ENCODE data around the gene CIAO3.
A peak's percentile ranks its signal among the peaks of the same experiment; 100 is the strongest.
"Not testable (repeated sequence)": the region's sequence is repeated elsewhere in the genome, so short reads cannot be mapped to it uniquely, and the experiment has no call there.

The CIAO3 gene

DNA sequence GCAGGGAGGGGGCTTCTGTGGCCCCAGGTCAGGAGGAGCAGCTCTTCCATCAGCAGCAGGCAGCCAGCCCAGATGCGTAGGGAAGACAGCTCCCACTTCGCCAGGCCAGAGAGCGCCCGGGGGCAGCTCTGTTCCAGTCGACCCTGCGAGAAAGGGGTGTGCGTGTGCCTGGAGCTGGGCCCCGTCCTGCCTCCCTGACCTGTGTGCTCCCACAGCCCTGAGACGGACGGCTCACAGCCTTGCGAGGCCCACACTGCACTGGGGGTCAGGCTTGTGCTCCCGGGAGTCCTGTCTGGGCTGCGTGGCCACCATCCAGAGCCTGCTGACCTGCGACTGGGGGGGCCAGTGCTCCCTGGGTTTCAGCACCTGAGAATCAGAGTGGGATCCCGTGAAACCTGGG, 19.3 kb upstream of the CIAO3 start:
- DNase-seq (ENCODE audit: low spot score), result no peak

DNA sequence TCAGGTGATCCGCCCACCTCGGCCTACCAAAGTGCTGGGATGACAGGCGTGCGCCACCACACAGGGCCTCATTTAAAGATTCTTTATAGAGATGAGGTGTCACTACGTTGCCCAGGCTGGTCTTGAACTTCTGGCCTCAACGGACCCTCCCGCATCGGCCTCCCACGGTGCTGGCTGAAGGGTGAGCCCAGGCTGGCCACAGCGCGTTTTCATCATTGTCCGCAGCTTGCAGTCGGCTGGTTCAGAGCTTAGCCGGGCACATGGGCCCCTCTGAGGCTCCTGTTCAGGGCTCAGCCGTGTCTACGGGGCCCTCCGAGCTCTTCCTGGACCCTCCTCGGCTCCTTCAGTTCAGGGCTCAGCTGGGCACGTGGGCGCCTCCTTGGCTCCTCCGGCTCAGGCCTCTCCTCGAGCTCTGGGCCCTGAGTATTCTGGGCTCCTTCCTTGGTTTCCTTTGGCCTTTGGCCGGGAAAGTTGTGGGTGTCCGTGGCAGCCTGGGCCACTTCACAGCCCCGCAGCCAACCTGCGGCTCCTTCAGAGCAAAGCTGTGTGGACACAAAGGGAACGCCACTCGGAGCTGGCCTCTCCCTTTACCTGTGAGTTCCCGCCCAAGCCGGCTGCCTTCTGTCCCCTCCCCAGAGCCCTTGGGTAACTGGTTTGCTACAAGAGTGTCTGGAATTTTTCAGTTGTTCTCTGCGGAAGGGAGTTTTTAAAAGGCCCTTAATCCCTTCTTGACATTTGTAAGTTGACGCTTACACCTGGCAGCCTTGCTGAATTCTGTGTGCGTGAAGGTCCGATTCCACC, 18.5 kb upstream of the CIAO3 start:
- no peak for DNase-seq (ENCODE audit: low spot score)

DNA sequence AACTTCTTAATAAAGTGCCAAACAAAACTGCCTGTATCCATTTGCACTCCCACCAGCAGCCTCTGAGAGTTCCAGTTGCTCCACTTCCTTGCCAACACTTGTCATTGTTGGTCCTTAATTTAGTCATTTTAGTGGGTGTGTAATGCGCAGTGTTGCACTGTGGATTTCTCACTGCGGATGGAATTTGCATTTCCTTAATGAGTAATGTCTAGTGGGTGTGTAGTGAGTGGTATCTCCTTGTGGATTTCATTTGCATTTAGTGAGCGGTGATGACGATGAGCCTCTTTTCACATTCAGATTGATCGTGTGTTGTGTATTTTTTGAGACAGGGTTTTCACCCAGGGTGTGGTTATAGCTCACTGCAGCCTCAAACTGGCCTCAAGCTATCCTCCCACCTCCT, 15.6 kb upstream of the CIAO3 start:
- no peak for DNase-seq (ENCODE audit: low spot score)

DNA sequence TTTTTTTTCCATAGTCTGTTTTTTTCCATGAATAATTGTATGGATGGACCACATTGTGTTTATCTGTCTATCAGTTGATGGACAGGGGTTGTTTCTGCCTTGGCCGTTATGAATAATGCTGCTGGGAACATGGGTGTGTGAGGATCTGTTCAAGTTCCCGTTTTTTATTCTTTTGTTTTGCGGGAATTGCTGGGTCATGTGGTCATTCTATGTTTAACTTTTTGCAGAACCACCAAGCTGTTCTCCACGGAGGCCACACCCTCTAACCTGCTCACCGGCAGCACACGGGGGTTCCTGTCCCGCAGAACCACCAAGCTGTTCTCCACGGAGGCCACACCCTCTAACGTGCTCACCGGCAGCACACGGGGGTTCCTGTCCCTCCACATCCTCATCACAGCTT, 13.9 kb upstream of the CIAO3 start:
- DNase-seq (ENCODE audit: low spot score), result no peak

DNA sequence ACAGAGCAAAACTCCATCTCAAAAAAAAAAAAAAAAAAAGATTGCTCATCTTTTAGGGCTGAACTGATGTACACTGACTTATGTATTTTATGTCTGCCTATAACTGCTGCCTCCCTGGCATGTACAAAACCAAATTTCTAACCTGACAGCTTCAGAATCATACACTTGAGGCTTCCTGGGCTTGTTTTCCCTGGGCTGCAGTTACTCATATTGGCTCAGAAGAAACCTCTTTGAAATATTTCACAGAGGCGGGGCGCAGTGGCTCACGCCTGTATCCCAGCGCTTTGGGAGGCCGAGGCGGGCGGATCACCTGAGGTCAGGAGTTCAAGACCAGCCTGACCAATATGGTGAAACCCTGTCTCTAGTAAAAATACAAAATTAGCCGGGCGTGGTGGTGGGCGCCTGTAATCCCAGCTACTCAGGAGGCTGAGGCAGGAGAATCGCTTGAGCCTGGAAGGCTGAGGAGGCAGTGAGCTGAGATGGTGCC, 13.4 kb upstream of the CIAO3 start:
- DNase-seq (ENCODE audit: low spot score), result not testable (repeated sequence)

DNA sequence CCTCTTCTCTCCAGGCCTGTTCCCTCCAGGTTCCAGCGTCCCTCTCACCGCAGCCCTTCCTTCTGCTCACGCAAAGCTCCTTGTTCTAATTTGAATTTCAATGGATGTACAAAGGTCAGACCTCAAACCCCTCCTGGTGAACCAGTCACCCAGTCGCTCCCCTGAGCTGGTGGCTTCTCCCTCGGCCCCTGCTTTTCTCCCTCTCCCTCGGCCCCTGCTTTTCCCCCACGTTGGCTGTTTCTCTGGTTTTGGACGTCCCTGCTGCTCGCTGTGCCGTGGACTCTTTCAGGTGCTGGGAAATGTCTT, 11.2 kb upstream of the CIAO3 start:
- no peak for DNase-seq (ENCODE audit: low spot score)

DNA sequence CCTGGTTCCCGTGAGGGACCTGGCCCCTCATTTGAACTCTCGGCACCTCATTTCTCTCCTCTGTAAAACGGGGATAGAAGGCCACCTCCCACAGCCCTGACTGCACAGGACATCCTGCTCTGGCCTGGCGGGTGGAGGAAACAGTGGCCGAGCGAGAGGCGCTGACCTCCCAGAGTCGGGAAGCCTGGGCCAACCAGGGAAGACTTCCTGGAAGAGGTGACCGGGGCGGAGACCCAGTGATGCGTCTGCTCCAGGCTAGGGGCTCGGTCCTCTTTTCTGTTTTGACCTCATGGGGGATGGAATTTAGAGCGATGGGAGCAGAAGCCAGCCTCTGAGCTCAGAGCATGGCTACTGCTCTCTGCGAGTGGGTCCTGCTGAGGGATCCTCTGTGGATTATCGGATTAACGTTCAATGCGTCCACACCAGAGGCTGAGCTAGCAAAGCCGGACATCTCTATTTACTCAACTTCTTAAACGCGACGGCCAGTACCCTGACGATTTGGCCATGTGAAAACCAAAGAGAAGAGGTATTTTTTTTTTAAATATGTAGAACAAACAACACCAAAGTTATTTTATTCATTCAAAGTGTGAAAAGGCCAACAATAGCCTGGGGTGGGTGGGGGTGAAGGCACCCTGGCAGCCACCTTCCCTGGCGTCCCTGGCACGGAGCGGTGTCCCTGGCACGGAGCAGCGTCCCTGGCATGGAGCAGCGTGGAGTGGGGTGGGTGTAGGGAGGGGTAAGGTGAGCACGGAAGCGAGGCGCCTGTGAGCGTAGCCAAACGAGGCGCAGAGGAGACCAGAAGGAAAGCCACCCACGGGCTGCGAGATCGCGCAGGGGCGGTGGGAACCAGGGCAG, 10.6 kb upstream of the CIAO3 start:
- DNase-seq (ENCODE audit: low spot score), result peak; percentile 58

DNA sequence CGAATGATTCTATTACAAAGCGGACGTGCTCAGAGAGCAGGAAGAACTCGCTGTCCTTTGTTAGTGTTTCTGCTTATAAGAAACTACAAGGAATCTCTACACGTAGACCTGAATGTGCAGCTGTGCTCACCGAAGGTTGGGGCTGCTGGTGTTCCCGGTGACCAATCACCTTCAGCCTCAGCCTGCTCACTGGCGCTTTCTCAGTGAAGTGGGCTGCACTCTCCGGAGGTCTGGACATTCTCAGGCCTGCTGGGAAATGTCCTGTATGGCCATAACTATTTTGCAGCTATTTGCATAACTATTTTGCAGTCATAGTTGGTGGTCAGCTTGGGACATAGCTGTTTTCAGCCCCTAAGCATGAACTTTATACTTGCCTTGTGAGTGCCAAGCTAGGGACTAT, 9.7 kb upstream of the CIAO3 start:
- DNase-seq (ENCODE audit: low spot score), result no peak

DNA sequence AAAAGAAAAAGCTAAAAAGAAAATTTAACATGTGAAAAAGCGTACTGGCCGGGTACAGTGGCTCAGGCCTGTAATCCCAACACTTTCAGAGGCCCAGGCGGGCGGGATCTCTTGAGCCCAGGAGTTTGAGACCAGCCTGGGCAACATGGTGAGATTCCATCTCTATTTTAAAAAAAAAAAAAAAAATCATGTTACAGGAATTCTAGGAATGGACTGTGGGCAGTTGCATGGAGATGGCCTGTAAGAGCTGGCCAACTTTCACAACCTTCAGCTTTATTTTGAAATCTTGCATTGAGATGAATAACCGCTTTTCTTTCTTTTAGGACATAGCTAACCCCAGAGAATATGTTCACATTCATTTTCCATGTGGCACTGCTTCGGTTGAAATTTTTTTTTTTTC, 8.2 kb upstream of the CIAO3 start:
- no peak for DNase-seq (ENCODE audit: low spot score)

DNA sequence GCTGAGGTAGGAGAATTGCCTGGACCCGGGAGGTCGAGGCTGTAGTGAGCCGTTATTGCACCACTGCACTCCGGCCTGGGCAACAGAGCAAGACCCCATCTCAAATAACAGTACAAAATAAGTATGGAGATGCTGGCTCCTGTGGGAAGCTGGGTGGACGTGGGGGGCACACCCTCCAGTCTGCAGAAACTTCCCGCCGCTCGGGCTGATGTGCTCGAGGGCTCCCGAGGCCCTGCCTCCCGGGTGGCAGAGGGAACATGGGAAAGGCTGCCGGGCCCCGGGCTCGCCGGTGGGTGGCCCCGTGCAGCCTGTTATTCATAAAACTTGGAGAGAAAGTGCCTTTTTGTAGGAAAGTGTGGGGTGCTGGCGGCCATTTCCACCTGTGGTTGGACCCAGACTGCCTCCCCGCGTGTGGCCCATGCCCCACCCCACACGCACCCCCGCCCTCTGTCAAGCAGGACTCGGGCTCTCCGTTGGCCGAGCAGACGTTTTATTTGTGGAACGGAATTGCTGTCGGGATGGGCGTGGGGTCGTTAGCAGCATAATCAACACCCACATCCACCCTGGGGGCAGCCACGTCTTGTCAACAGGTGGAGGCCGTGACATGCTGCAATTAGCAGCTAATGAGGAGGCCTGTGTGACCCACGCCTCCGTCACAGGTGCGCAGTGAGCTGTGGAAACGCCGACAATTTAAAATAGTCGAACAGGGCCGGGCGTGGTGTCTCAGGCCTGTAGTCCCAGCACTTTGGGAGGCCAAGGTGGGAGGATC, 7.4 kb upstream of the CIAO3 start:
- no peak for DNase-seq (ENCODE audit: low spot score)

DNA sequence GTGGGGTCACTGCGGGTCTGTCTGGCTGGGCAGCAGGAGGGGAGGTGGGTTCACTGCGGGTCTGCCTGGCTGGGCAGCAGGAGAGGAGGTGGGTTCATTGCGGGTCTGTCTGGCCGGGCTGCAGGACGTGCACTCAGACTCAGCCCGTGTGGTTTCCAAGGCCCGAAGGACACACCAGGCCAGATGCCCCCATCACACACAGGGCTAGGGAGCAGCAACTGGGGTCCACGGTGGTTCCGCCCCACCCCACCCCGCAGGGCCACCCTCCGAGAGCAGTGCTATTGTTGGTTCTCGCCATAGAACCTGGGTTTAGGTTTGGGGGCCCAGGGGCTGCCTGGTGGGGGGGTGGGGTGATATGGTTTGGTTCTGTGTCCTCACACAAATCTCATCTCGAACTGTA, 5.8 kb upstream of the CIAO3 start:
- no peak for DNase-seq (ENCODE audit: low spot score)

DNA sequence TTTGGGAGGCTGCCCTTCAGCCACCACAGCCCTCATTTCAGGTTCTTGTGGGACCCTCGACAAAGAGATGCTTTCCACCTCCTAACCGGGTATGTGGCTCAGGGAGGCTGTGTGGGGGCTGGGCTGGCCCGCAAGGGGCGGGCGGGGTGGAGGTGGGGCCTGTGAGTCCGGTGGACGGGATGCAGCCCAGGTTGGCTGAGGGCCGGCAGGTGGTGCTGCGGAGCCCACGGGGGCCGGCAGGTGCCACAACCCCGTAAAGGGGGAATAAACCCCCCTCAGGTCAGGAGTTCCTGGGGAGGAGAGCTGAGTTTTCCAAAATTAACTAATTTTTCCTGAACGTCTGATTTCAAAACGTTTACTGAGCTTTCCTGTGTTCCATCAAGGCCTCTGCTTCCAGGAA, 4.9 kb upstream of the CIAO3 start:
- no peak for DNase-seq (ENCODE audit: low spot score)

DNA sequence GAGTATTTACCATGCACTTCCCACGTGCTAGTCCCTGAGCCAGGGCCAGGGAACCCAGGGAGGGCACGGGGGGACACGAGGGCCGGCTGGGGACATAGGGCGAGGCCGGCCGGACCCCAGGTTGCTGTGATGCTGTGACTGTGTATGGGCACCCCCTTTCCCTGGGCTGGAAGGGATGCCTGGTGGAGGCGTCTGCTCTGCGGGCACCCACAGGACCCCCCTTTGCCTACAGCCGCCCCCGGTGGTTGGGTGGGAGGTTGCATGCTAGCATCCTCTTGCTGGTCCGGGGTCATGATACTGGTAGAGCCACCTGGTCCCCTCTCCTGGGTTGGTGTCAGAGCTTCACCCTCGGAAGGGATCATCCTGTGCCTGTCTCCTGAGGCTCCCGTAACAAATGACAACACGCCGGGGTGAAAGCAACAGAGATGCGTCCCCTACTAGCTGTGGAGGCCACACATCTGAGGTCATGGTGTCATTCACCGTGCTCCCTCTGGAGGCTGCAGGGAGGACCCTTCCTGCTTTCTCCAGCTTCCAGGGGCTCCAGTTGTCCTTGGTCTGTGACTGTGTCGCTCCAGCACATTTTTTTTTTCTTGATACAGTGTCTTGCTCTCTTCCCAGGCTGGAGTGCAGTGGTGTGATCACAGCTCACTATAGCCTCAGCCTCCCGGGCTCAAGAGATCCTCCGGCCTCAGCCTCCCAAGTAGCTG, 3.1 kb upstream of the CIAO3 start:
- no peak for DNase-seq (ENCODE audit: low spot score)

DNA sequence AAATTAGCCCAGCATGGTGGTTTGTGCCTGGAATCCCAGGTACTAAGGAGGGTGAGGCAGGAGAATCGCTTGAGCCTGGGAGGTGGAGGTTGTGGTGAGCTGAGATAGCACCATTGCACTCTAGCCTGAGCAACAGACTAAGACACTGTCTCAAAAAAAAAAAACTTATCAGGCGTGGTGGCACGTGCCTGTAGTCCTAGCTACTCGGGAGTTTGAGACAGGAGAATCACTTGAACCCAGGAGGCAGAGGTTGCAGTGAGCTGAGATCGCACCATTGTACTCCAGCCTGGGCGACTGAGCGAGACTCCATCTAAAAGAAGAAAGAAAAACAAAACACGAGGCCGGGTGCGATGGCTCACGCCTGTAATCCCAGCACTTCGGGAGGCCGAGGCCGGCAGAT, 2.1 kb upstream of the CIAO3 start:
- not testable (repeated sequence) for DNase-seq (ENCODE audit: low spot score)

DNA sequence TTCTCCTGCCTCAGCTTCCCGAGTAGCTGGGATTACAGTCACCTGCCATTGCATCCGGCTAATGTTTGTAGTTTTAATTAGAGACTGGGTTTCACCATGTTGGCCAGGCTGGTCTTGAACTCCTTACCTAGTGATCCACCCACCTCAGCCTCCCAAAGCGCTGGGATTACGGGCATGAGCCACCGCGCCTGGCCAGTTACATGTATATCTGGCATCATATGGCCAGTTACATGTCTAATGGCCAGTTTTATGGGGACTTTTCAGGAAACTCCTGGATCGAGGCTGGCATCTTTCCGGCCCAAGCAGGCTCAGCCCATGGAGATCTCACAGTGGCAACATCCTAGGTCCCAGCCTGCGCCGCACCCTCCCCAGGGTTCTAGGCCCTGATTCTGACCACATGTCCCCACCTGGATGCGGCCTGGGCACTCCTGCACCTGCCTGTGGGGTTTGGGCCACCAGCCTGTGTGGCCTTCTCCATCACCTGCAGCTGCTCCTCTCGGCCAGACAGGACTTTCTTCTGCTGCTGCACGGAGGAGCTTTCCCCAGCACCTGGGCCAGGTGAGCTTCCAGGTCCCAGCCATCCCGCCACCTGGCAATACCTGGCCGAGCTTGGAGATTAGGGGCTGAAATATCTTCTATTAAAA, 1.3 kb upstream of the CIAO3 start:
- DNase-seq (ENCODE audit: low spot score), result no peak

DNA sequence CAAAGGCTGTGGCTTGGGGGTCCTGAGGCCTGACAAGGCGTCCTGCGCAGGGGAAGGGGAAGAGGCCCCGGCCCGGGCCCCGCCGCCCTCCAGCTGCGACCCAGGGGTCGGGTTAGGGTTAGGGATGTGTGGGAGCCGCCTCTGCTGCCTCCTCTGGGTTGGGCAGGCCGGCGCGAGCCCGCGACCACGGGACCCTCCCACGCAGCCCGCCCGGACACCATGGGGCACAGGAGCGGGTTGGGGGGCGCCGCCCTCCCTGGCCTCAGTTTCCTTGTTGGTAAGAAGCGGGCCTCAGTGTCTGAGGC, 386 bp downstream of the CIAO3 start:
- DNase-seq (ENCODE audit: low spot score), result no peak

DNA sequence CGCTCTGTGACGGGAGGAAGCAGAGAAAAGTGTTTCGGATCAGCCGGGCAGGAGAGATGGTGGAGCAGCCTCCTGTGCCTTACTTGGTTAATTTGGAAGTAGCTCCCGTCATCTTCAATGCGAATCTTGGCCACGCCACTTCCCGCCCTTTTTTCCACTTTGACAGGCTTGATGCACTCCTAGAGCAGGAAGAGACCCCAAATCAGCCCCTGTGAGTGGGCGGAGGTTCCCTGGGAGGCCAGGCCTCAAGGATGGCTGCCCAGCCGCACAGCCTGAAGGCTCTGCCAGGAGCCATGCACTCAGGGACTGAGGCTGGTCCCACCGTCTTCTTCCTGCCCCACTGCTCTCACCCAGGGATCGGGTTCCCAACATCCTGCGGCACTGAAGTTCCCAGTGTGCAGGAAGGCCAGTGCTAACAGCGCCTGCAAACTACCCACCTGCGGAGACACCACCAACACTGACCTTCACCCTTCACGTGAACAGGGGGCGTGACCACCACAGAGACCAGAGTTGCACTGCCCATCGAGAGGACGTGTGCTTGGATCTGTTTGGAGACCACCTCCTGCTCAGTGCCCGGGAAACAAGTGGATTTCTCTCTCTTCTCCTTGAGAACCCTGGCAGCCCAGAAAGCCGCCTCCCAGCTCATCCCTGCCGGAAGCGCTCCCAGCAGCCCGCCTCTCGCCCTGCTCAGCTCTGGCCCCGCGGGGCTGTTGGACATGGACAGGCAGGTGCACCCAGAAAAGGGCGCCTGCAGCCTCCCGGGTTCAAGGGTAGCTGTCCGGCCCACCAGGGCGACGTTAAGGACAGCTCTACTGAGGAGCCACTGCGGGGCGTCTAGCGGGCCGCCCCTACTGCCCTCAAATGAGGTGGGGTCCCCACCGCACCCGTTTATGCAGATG, 988 bp downstream of the CIAO3 start:
- DNase-seq (ENCODE audit: low spot score), result no peak

DNA sequence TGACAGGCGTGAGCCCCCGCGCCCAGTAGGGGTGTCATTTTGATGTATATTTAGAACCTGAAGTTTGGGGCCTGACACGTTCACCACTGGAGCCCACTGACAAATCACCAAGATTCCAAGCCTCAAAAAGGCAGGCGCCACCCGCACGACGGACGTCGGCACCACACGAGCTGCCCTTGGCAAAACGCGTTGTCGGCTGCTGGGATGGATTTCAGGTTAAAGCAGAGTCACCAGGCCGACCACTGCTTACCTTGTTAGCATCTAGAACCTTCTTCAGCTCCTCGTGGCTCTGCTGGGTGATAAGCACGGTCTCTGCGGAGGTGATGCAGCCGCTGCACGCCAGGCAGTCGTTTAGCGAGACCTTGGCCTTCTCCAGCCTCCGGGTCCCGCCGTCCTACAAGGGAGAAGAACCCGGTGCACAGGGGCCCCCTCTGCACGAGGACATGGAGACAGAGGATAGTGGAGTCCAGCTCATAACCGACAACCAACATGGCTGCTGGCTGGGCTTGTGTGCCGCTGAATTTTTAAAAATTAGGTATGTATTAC, 3.8 kb downstream of the CIAO3 start:
- no peak for DNase-seq (ENCODE audit: low spot score)

DNA sequence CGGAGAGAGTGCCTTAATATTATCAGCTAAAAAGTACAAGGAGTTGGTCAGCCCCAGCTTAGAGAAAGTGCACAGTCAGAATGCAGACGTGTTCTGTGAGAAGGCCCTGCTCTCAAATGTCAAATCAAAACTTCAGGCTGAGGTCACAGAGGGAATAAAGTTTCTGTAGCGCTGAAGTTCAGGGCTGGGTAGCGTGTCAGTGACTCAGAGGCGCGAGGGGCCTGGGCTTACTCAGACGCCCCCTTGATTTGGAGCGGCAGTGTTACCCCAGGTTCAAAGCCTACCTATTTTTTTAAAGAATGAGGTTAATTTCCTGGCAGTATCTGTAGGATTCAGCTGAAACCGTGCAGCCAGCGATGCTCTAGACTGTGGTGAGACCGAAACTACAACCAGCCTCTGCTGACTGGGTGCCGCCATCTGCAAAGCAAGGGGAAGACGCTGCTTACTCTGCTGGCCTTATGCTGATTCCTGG, 4.8 kb downstream of the CIAO3 start:
- DNase-seq (ENCODE audit: low spot score), result no peak

Measured in cerebellar cortex (tissue), 1 donor.